HL-60 (cell line): ENCODE measurements around the gene ALPK3.

Experiments used
- GABPA ChIP-seq: IDR thresholded peaks from 2 replicates; pipeline ENCODE4 v1.6.1; 2012; ENCODE audit warnings: low read depth
- TF ChIP-seq, protein P1 (sequence below): IDR thresholded peaks from one replicate; pipeline ENCODE4 v1.5.1; 2011; ENCODE audit warnings: low read length, control low read depth, inconsistent platforms; ENCODE audit not compliant: insufficient read depth
- TF ChIP-seq, protein P2 (sequence below): IDR thresholded peaks from 2 replicates; pipeline ENCODE4 v1.6.1; 2012; ENCODE audit warnings: low read depth; ENCODE audit not compliant: insufficient replicate concordance

DNA sequence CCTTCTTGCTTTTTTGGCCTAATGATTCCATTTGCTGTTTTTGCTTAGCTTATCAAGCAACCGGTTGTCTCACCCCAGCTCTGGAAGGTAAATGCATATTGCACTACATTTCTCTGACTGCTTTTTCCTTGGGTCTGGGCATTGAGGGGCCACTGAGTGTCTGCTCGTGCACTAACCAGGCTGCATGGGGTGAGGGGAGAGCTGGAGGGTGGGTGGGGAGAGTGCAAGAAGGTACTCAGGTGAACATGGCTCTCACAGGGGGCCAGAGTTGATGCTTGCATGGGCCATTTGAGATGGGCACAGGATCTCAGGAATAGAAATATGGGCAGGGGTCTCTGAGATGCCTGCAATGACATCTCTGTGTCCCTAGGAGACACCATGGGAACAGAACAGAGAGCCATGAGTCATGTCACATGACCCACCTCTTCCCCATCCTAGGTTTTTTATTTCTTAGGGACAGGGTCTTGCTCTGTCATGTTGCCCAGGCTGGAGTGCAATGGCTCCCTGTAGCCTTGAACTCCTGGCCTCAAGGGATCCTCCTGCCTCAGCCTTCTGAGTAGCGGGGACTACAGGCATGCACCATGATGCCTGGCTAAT lies 6.2 kb downstream of the ALPK3 start:
- TF ChIP-seq, protein P1, sequence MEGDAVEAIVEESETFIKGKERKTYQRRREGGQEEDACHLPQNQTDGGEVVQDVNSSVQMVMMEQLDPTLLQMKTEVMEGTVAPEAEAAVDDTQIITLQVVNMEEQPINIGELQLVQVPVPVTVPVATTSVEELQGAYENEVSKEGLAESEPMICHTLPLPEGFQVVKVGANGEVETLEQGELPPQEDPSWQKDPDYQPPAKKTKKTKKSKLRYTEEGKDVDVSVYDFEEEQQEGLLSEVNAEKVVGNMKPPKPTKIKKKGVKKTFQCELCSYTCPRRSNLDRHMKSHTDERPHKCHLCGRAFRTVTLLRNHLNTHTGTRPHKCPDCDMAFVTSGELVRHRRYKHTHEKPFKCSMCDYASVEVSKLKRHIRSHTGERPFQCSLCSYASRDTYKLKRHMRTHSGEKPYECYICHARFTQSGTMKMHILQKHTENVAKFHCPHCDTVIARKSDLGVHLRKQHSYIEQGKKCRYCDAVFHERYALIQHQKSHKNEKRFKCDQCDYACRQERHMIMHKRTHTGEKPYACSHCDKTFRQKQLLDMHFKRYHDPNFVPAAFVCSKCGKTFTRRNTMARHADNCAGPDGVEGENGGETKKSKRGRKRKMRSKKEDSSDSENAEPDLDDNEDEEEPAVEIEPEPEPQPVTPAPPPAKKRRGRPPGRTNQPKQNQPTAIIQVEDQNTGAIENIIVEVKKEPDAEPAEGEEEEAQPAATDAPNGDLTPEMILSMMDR: no peak
- TF ChIP-seq, protein P2, sequence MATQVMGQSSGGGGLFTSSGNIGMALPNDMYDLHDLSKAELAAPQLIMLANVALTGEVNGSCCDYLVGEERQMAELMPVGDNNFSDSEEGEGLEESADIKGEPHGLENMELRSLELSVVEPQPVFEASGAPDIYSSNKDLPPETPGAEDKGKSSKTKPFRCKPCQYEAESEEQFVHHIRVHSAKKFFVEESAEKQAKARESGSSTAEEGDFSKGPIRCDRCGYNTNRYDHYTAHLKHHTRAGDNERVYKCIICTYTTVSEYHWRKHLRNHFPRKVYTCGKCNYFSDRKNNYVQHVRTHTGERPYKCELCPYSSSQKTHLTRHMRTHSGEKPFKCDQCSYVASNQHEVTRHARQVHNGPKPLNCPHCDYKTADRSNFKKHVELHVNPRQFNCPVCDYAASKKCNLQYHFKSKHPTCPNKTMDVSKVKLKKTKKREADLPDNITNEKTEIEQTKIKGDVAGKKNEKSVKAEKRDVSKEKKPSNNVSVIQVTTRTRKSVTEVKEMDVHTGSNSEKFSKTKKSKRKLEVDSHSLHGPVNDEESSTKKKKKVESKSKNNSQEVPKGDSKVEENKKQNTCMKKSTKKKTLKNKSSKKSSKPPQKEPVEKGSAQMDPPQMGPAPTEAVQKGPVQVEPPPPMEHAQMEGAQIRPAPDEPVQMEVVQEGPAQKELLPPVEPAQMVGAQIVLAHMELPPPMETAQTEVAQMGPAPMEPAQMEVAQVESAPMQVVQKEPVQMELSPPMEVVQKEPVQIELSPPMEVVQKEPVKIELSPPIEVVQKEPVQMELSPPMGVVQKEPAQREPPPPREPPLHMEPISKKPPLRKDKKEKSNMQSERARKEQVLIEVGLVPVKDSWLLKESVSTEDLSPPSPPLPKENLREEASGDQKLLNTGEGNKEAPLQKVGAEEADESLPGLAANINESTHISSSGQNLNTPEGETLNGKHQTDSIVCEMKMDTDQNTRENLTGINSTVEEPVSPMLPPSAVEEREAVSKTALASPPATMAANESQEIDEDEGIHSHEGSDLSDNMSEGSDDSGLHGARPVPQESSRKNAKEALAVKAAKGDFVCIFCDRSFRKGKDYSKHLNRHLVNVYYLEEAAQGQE: no peak
- TF ChIP-seq GABPA: no peak
